Effector CD8-positive, alpha-beta T cell (primary cell): ENCODE results near the gene EPN2.

ENCODE experiments used
- DNase-seq: peaks from one replicate; lab custom pipeline; 2025; lab: John Stamatoyannopoulos, UW

Gene EPN2

GRCh38 chr17:19294443-19294842, 57.3 kb downstream of the EPN2 start:
- DNase-seq, result no peak

- DNase-seq, result no peak
These were observed 58.4 kb downstream of the EPN2 start for GRCh38 chr17:19295473-19296135.

DNA sequence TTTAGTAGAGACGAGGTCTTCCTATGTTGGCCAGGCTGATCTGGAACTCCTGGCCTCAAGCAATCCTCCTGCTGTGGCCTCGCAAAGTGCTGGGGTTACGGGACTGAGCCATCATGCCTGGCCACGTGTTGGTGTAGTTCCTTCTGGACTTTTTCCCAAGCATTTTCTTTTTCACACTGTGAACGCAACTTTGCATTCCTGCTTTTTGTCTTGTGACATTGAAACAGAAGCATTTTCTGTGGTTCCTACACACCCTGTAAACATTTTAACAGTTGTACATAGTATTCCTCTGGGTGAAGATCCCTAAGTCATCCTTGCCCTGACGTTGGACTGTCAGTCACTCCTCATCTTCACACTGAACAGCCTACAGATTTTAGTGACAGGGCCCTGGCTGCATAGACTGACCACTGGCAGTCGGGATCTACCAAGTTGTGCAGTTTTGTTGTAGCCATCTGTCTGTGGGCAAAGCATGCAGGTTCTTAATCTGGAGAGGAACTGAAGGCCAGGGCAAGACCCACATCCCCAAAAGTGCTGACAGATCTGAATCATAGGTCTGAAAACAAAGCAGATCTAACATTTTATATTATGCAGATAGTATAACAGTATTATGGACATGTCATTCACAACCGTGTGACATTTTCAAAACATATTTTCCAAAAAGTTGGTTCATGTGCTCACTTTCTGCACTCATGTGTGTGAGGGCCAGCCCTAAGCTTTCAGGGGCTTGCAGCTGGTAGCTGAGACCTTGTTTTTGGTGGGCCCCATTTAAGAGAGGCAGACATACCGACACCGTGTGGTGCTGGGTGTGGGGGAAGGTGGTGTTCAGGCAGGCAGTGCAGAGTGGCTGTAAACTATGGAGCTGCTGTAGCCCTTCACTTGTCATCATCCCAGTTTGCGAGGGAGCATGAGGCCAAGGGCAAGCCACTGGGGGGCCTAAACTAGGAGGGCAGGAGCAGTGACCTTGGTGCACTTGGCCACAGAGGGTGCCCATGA, 59.9 kb downstream of the EPN2 start:
- DNase-seq, result no peak

DNA sequence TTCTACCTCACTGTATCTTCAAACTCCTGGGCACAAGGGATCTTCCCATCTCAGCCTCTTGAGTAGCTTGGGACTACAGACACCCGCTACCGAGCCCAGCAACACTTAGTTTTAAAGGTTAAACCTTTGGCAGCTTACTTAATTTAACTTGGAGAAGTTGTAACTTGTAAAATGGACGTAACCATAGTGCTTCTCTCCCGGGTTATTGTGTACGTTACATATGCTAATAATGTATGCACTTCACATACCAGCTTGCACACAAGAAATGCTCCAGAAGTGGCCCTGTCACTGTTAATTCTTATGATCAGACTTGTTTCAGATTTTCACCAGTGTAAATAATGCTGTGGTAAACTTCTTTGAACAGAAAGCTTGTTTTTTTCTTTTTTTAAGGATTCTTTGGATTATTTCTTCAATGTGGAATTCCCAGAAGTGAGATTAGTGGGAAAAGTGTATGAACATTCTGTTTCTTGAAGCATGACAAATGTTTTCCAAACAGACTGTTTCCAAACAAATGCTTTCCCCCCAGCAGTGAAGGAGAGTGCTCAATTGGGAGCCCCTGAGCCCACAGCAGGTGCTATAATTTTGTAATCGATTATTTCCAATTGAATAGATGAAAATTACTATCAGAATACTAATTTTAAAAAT, 61.5 kb downstream of the EPN2 start:
- no peak for DNase-seq

GRCh38 chr17:19299214-19299747, 62.1 kb downstream of the EPN2 start:
- DNase-seq, result no peak

GRCh38 chr17:19299866-19300265, 62.7 kb downstream of the EPN2 start:
- no peak for DNase-seq

DNA sequence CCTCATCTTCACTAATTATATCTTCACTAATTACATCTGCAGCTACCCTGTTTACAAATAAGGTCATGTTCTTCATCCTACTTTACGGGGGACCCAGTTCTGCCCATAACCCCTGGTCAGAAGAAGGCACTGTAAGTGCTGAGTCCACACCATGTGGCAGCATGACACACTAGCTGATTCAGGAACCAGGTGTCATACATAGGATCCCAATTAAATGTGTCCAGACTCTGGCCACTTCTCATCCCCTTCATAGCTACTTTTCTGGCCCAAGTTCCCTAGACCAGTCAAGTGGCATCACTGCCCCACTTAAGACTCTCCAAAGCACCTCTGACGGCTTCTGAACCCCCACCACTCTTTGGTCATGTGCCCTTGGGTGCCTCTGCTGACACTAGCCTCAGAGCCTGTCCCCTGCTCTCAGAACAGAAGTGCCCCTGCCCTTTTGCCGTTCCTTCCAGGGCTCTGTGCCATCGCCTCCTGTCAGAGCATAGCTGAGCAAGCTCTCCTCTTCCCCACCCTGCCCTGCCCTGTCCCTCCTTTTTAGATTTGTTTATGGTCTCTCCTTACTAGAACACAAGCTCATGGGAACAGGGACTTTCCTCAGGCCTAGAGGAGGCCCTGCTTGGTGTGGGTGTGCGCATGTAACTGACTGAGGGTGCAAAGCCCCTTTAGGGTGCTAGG, 64.2 kb downstream of the EPN2 start:
- no peak for DNase-seq

DNA sequence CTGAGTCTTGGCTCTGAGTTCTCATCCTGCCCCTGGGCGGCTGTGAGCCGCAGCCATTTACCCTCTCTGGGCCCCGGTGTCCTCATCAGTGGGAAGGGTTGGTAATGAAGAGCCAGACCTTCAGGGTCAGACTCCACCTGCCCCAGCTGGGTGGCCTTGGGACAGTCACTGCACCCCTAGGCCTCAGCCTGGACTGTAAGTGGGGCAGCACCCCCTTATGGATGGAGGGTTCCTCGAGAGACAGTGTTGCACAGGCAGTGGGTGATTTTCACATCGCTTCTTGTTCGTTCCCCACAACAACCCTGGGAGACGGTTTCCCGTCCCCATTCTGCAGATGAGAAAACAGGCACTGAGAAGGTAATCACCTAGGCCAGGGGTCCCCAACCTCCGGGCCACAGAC, 64.8 kb downstream of the EPN2 start:
- no peak for DNase-seq

DNA sequence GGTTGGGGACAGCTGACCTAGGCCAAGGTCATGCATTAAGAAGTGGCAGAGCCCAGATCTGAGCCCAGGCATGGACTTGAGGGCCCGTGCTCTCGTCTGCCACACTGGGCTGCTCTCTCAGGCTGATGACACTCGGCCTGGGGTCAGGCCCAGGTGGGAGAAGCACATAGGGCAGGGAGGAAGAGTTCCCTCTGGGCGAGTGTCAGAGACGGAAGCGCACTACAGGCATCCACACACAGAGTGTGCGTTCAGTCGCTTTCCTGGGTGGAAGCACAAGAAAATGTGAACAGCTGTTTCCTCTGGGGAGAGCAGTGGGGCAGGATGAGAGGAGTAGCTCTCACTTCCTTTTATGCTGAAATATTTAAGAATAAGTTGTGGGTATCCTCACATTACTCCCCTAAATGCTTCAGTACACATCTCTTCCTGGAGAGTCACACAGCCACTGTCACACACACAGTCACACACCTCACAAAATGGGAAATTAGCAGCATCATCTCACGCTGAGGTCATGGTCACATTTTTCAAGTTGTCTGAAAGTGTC, 65.7 kb downstream of the EPN2 start:
- no peak for DNase-seq

DNA sequence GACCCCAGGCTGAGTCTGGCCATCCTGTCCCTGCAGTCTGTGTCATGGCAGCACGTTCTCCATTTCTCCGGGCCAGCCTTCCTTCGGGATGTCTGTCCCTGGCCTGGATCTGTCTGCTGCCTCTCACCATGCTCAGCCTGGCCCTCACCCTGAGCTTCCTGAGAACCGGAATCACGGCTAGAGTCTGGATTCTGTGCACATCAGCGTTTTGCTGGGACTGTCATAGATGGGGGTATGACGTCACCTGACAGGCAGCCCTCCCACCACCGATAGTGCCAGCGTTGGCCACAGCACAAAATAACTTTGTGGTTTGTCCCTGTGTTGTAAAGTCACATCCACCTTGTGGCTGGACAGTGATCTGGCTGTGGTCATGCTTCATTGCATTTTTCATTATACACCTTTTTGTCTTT, 66.2 kb downstream of the EPN2 start:
- DNase-seq, result no peak

DNA sequence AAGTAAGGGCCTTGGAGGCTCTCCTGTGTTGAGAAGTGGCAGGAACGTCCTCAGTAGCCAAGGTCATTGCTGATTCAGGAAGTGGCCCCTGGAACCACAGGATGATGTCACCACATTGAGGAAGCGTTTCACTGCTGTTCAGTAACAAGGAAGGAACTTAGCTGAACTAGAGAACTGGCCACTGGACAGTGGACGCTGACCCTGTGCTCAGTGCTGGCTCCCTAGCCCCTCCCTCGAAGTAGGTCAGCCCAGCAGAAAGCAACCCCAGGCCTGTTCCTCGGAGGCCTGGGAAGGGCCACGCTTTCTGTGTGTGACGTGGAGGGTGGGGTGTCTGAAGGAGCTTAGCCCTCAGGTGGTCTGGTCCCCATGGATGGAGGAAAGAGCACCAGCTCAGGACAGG, 67.0 kb downstream of the EPN2 start:
- no peak for DNase-seq

DNA sequence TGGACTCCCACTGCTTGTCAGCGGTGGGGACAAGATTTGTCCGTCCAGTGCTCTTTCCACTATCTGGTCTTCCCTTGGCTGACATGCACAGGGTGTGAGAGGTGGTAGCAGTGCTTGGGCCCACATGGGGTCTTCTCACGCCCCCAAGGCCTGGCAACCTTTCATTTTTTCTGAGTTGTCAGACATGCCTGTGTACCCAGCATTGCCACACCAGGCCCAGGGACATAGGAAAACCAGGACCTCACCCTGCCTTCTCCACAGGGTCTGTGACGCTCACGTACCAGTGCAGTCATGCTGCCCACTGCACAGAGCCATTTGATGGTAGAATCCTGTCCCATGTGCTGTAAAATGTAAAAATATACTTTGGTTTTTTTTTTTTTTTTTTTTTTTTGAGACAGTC, 67.6 kb downstream of the EPN2 start:
- no peak for DNase-seq

DNA sequence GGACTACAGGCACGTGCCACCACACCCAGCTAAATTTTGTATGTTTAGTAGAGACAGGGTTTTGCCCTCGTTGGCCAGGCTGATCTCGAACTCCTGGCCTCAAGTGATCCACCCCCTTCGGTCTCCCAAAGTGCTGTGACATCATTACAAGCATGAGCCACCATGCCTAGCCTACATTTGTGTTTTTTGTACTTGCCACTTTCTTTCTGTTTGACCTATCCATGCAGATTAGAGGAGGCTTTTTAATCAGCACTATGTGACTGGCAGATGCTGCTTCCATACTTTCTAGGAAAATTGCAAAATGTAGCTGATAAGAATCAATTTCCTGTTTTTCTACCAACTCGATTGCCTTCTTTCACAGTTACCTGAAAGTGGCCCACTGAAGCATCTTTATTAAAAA, 68.1 kb downstream of the EPN2 start:
- DNase-seq, result no peak

GRCh38 chr17:19305761-19306159, 68.6 kb downstream of the EPN2 start:
- DNase-seq, result no peak

DNA sequence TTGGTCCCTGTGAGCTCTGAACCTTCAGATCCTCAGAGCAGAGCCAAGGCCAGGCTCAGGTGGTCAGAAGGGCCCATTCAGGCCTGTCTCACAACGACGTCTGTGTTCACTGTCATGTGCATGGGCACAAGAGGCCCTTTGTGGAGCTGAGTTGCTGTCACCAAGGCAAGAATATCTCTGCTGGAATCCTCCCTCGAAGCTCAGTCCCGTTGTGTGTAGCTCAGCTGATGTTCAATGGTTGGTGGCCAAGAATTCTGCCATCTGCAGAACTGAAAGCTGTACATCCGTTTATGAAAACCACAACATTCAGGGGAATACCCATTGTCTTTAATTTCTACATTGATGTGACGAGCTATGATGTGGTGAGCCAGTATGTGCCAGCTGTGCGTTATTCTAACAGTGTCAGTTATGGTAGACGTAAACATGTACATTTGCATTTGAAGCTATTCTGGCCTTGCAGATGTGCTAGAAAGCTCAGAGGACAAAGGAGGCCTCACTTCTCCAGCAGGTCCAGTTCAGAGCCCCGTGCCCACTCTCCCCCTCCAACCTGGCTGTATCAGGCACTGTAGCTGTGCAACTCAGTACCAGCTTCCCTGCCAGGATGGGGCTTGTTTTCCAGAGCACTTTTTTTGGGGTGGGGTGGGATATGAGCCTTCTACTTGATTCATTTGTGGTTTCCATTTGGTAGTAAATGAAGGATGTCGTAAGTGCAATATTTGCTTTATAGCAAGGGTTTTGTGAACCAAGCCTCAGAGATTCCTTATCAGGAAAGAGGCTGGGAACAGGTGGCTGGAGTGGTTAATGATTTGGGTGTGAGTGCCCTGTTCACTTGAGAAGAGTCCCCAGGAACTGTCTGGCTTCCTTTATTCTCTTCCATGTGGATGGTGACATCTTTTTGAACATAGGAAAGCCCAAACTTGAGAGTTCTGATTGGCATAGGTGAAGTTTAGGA, 69.3 kb downstream of the EPN2 start:
- DNase-seq, result no peak

DNA sequence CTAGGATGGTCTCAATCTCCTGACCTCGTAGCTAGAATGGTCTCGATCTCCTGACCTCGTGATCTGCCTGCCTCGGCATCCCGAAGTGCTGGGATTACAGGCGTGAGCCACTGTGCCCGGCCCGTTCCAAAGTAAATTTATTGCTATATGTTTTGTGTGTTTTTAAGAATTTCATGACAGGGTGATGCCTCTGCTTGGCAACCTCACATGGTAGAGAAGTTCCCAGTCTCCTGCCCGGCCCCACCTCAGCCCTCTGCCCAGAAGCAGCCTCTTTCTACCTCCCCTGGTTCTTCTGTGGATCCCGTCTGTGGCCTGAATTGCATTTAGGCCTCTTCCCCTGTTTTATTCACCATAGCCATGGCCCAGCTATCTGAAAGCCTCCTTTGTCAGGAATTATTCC, 70.4 kb downstream of the EPN2 start:
- DNase-seq, result no peak

- DNase-seq, result no peak
These were observed 71.2 kb downstream of the EPN2 start for GRCh38 chr17:19308398-19308797.

- DNase-seq, result no peak
These were observed 72.5 kb downstream of the EPN2 start for GRCh38 chr17:19309701-19310100.

DNA sequence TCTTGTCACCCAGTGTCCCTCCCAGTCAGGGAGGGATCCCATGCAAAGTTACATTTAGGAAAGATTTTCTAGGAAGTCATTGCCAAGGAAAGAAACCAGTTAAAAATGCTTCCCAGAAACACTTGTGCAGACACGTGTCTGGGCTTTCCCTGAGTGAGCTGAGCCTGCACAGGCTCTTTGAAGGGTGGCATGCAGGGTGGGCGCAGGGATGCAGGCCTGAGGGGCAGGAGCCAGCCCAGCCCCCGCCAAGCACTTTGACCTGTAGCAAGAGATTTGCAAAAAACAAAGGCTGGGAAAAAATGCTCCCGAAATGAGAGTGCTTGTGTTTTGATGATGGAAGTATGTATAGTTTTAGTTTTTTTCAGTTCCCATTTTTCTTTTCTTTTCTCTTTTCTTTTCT, 73.0 kb downstream of the EPN2 start:
- DNase-seq, result no peak

DNA sequence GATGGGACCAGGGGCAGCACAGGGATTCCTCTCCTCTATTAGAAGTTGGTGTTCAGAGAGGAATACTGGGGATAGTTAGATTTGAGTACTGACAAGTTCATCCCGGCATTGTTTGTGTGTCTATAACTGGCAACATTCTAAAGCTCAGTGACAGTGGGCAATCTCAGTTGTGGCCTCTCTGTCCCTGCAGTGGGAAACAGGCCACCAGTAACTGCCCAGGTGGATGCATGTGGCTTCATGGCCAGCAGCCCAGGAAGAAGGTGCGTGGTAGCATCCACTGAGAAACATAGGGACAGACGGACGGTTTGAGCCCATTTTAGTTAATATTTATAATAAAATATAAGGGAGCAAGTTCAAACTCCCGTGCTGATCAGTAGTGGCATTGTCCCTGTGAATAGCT, 73.8 kb downstream of the EPN2 start:
- DNase-seq, result no peak
